ENCODE results near the gene ST6GALNAC3.

The ST6GALNAC3 gene

DNA sequence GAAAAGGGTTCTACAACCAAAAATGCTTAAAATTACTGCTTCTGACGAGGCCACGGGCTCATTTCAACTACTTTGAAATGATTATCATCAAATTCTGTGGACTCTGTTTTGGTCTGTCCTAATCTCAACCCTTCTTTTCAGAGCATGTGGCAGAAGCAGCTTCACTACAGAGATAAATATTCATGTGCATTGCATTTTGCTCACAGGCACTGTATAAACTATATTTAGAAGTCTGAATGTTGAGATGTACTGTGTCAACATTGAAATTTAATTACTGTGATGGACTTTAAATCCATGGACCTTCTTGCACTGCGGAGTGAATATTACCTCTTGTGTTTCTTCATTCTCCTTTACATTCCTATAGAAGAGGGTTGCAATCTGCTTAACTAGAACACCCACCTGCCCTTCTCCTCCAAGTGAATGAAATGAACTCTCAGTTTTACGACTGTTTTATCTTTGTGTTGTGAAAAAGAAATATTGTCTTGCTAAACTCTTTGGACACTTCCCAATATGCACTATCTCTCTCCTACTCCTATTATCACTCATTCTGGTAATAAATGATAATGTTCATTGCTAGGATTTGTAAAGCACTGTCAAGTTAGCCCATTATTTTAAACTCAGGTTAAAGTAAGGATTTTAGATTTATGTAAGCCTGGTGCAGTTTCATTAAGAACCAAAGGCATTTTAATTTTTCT, 511.6 kb downstream of the ST6GALNAC3 start:
- no peak overlapping the region for H3K27ac ChIP-seq (ENCODE audit: insufficient read depth, low read depth, low read length, poor library complexity, severe bottlenecking)
- no peaks in the 10 kb centered on the region for H3K9me3 ChIP-seq (ENCODE audit: control insufficient read depth, low read length)
- no peak overlapping the region for H3K4me3 ChIP-seq (ENCODE audit: insufficient read depth, low read depth, low read length)
- 91 to 93% methylated on average over 3 of the region's 4 CpGs for WGBS, 2 experiments
- no peaks in the 10 kb centered on the region for H3K27me3 ChIP-seq (ENCODE audit: control insufficient read depth, insufficient read depth, low read length, poor library complexity, severe bottlenecking)
- peaks cover 10% of the 10 kb centered on the region for H3K4me1 ChIP-seq (ENCODE audit: control insufficient read depth, insufficient read depth, low read length)
- H3K36me3 ChIP-seq (ENCODE audit: control insufficient read depth, insufficient read depth, low read length), result no peaks in the 10 kb centered on the region

- 94 to 96% methylated on average over 9 of the region's 9 CpGs for WGBS, 2 experiments
- H3K36me3 ChIP-seq (ENCODE audit: control insufficient read depth, insufficient read depth, low read length), result no peaks in the 10 kb centered on the region
- no peaks in the 10 kb centered on the region for H3K27me3 ChIP-seq (ENCODE audit: control insufficient read depth, insufficient read depth, low read length, poor library complexity, severe bottlenecking)
- H3K9me3 ChIP-seq (ENCODE audit: control insufficient read depth, low read length), result no peaks in the 10 kb centered on the region
- no peak overlapping the region for H3K27ac ChIP-seq (ENCODE audit: insufficient read depth, low read depth, low read length, poor library complexity, severe bottlenecking)
- peaks cover 10% of the 10 kb centered on the region for H3K4me1 ChIP-seq (ENCODE audit: control insufficient read depth, insufficient read depth, low read length)
- H3K4me3 ChIP-seq (ENCODE audit: insufficient read depth, low read depth, low read length), result no peak overlapping the region
Measured at GRCh38 chr1:76587212-76587611, 512.7 kb downstream of the ST6GALNAC3 start.

GRCh38 chr1:76591461-76591860, 516.9 kb downstream of the ST6GALNAC3 start:
- H3K4me3 ChIP-seq (ENCODE audit: insufficient read depth, low read depth, low read length), result no peak overlapping the region
- no peaks in the 10 kb centered on the region for H3K27me3 ChIP-seq (ENCODE audit: control insufficient read depth, insufficient read depth, low read length, poor library complexity, severe bottlenecking)
- H3K4me1 ChIP-seq (ENCODE audit: control insufficient read depth, insufficient read depth, low read length), result no peaks in the 10 kb centered on the region
- no peak overlapping the region for H3K27ac ChIP-seq (ENCODE audit: insufficient read depth, low read depth, low read length, poor library complexity, severe bottlenecking)
- 100% methylated on average over 1 of the region's 1 CpG for WGBS, 2 experiments
- no peaks in the 10 kb centered on the region for H3K36me3 ChIP-seq (ENCODE audit: control insufficient read depth, insufficient read depth, low read length)
- H3K9me3 ChIP-seq (ENCODE audit: control insufficient read depth, low read length), result peaks cover 4% of the 10 kb centered on the region

DNA sequence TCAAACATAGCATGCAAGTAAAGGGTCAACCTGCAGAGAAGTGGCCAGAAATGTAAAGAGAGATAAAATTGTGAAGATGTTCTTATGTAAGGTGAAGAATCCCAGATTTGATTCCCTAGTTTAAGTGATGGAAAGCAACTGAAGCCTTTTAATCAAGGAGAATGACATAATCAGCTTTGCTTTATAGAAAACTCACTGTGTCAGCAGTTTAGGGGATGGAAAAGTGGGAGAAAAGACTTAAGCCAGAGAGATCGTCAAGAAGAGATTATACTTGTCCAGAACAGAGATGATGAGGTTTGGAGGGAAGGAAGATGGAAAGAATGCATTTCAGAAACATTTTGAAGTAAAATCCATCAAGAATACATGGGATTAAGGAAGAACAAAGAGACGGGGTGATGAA, 517.4 kb downstream of the ST6GALNAC3 start:
- 95% methylated on average over 2 of the region's 2 CpGs for WGBS, 2 experiments
- H3K4me3 ChIP-seq (ENCODE audit: insufficient read depth, low read depth, low read length), result no peak overlapping the region
- no peak overlapping the region for H3K27ac ChIP-seq (ENCODE audit: insufficient read depth, low read depth, low read length, poor library complexity, severe bottlenecking)
- H3K9me3 ChIP-seq (ENCODE audit: control insufficient read depth, low read length), result peaks cover 4% of the 10 kb centered on the region
- H3K36me3 ChIP-seq (ENCODE audit: control insufficient read depth, insufficient read depth, low read length), result no peaks in the 10 kb centered on the region
- H3K27me3 ChIP-seq (ENCODE audit: control insufficient read depth, insufficient read depth, low read length, poor library complexity, severe bottlenecking), result no peaks in the 10 kb centered on the region
- H3K4me1 ChIP-seq (ENCODE audit: control insufficient read depth, insufficient read depth, low read length), result no peaks in the 10 kb centered on the region

DNA sequence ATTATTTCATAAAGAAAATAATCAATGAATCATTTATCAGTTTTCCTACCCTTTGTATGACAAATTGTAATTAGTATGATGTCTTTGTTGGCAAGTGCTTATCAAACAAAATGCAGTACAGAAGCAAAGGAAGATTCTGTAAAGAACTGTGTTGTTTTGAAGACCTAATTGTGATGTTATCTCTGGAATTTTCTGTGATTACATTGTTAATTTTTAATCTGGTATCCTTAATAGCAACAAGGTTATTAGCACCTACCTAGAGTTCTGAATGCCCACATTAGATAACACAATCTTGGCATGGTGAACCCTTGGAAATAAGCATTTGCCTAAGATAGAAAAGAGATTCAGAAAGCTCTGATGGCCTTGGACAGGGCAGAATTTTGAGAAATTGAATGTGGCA, 518.6 kb downstream of the ST6GALNAC3 start:
- H3K9me3 ChIP-seq (ENCODE audit: control insufficient read depth, low read length), result peaks cover 4% of the 10 kb centered on the region
- no peak overlapping the region for H3K4me3 ChIP-seq (ENCODE audit: insufficient read depth, low read depth, low read length)
- H3K27ac ChIP-seq (ENCODE audit: insufficient read depth, low read depth, low read length, poor library complexity, severe bottlenecking), result no peak overlapping the region
- no peaks in the 10 kb centered on the region for H3K36me3 ChIP-seq (ENCODE audit: control insufficient read depth, insufficient read depth, low read length)
- no peaks in the 10 kb centered on the region for H3K27me3 ChIP-seq (ENCODE audit: control insufficient read depth, insufficient read depth, low read length, poor library complexity, severe bottlenecking)
- H3K4me1 ChIP-seq (ENCODE audit: control insufficient read depth, insufficient read depth, low read length), result no peaks in the 10 kb centered on the region

DNA sequence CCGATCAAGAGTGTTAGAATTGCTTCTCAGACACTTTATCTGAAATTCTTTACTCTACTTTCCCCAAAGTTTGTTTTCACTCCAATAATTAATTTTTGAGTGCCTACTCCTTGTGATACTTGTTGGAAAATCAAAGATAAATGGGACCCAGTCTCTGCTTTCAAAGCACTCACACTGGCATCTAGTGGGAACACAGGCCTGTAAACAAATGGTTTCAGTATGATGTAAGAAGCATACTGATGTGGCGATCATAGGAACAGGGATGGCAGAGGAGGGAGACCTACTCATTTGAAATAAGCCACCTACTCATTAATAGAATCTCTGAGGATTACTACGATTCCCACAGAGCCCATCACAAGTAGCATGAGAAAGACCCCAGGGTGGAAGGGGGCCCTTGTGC, 519.1 kb downstream of the ST6GALNAC3 start:
- Histone ChIP-seq H3K27ac (ENCODE audit: insufficient read depth, low read depth, low read length, poor library complexity, severe bottlenecking) (no peak overlapping the region), H3K36me3 (ENCODE audit: control insufficient read depth, insufficient read depth, low read length) (no peaks in the 10 kb centered on the region), H3K27me3 (ENCODE audit: control insufficient read depth, insufficient read depth, low read length, poor library complexity, severe bottlenecking) (no peaks in the 10 kb centered on the region), H3K4me1 (ENCODE audit: control insufficient read depth, insufficient read depth, low read length) (no peaks in the 10 kb centered on the region), H3K9me3 (ENCODE audit: control insufficient read depth, low read length) (peaks cover 4% of the 10 kb centered on the region), H3K4me3 (ENCODE audit: insufficient read depth, low read depth, low read length) (no peak overlapping the region)
- WGBS, 2 experiments, result 86 to 94% methylated on average over 2 to 3 of the region's 3 CpGs

DNA sequence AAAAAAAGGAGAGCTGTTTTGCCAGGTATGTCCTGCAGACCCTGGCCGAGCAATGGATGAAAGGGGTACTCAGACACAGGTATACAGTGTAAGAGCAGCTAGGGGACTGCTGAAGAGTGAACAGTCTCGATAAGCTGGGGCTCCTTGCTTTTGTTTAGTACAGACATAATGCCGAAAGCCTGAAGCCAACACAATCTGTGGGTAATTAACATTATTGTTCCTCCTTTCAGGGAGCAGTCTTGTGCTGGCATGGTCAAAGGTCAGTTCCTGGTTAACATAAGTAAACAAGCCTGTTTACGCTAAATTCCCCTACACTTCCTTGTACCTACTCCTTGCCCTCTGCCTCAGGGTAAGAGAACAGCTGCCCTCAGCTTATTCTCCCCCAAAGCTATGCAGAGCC, 520.5 kb downstream of the ST6GALNAC3 start:
- H3K4me1 ChIP-seq (ENCODE audit: control insufficient read depth, insufficient read depth, low read length), result no peaks in the 10 kb centered on the region
- no peaks in the 10 kb centered on the region for H3K27me3 ChIP-seq (ENCODE audit: control insufficient read depth, insufficient read depth, low read length, poor library complexity, severe bottlenecking)
- peaks cover 4% of the 10 kb centered on the region for H3K9me3 ChIP-seq (ENCODE audit: control insufficient read depth, low read length)
- 68 to 72% methylated on average over 4 of the region's 4 CpGs for WGBS, 2 experiments
- H3K4me3 ChIP-seq (ENCODE audit: insufficient read depth, low read depth, low read length), result no peak overlapping the region
- no peak overlapping the region for H3K27ac ChIP-seq (ENCODE audit: insufficient read depth, low read depth, low read length, poor library complexity, severe bottlenecking)
- no peaks in the 10 kb centered on the region for H3K36me3 ChIP-seq (ENCODE audit: control insufficient read depth, insufficient read depth, low read length)

GRCh38 chr1:76601465-76601864, 526.9 kb downstream of the ST6GALNAC3 start:
- Histone ChIP-seq H3K4me3 (ENCODE audit: insufficient read depth, low read depth, low read length) (no peak overlapping the region), H3K9me3 (ENCODE audit: control insufficient read depth, low read length) (no peaks in the 10 kb centered on the region), H3K27me3 (ENCODE audit: control insufficient read depth, insufficient read depth, low read length, poor library complexity, severe bottlenecking) (no peaks in the 10 kb centered on the region), H3K4me1 (ENCODE audit: control insufficient read depth, insufficient read depth, low read length) (no peaks in the 10 kb centered on the region), H3K27ac (ENCODE audit: insufficient read depth, low read depth, low read length, poor library complexity, severe bottlenecking) (no peak overlapping the region), H3K36me3 (ENCODE audit: control insufficient read depth, insufficient read depth, low read length) (no peaks in the 10 kb centered on the region)
- WGBS, 2 experiments, result 96 to 98% methylated on average over 2 of the region's 2 CpGs

DNA sequence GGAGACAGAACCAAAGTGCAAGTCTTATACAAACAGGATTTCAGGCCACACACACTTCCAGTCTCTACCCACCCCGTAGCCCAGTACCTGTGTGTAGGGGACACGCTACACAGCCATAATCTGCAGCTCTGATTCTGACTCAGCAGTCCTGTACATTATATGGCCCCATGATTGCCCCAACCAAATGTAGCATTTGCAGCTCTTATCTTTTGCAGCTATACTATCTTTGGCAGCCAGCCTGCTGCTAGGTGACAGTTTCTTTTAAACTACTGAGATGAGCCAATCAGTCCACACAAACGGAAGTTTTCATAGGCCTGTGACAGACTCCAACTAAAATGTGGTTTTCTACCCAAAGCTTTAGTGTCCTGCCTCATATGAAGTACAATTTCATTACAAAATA, 533.2 kb downstream of the ST6GALNAC3 start:
- no peaks in the 10 kb centered on the region for H3K27me3 ChIP-seq (ENCODE audit: control insufficient read depth, insufficient read depth, low read length, poor library complexity, severe bottlenecking)
- H3K27ac ChIP-seq (ENCODE audit: insufficient read depth, low read depth, low read length, poor library complexity, severe bottlenecking), result no peak overlapping the region

GRCh38 chr1:76611770-76612445, 537.4 kb downstream of the ST6GALNAC3 start:
- Histone ChIP-seq H3K27me3 (ENCODE audit: control insufficient read depth, insufficient read depth, low read length, poor library complexity, severe bottlenecking) (no peaks in the 10 kb centered on the region), H3K9me3 (ENCODE audit: control insufficient read depth, low read length) (no peaks in the 10 kb centered on the region), H3K36me3 (ENCODE audit: control insufficient read depth, insufficient read depth, low read length) (no peaks in the 10 kb centered on the region), H3K4me3 (ENCODE audit: insufficient read depth, low read depth, low read length) (no peak overlapping the region), H3K27ac (ENCODE audit: insufficient read depth, low read depth, low read length, poor library complexity, severe bottlenecking) (no peak overlapping the region), H3K4me1 (ENCODE audit: control insufficient read depth, insufficient read depth, low read length) (no peaks in the 10 kb centered on the region)
- WGBS, 2 experiments, result 94 to 100% methylated on average over 5 of the region's 5 CpGs

More for the DNA sequence above, 533.2 kb downstream of the ST6GALNAC3 start:
- H3K4me3 ChIP-seq (ENCODE audit: insufficient read depth, low read depth, low read length), result no peak overlapping the region
- H3K36me3 ChIP-seq (ENCODE audit: control insufficient read depth, insufficient read depth, low read length), result no peaks in the 10 kb centered on the region
- 92 to 96% methylated on average over 3 of the region's 3 CpGs for WGBS, 2 experiments
- H3K4me1 ChIP-seq (ENCODE audit: control insufficient read depth, insufficient read depth, low read length), result no peaks in the 10 kb centered on the region
- no peaks in the 10 kb centered on the region for H3K9me3 ChIP-seq (ENCODE audit: control insufficient read depth, low read length)

Measured in ectodermal cell (in vitro differentiated cells).